HepG2 (cell line): ENCODE results near the gene TLCD5. TPM values are rescaled to one million over a fixed set of nuclear protein-coding genes. Genes with fewer than 3 reads are reported as not detected.

ENCODE experiments used
- ATF4 ChIP-seq, 2 experiments: fragments of 450-650 bp in 1 of 2; sonication (generic) in 1 of 2; formaldehyde crosslinking; IDR thresholded peaks; 2 replicates each; pipeline versions ENCODE4 v1.5.0 to v1.8.0; 2020 to 2022; ENCODE audit warnings: mild to moderate bottlenecking in 1 of 2, missing genetic modification reagents in 1 of 2
- CBX1 ChIP-seq: IDR thresholded peaks from one replicate; pipeline ENCODE4 v1.6.1; 2016; ENCODE audit warnings: antibody characterized with exemption, low read depth
- MLLT10 ChIP-seq: sonication (generic); formaldehyde crosslinking; IDR thresholded peaks from 2 replicates; pipeline ENCODE4 v1.4.0; 2020; ENCODE audit warnings: missing genetic modification reagents
- NAIF1 ChIP-seq: sonication (generic); formaldehyde crosslinking; IDR thresholded peaks from 2 replicates; pipeline ENCODE4 v1.5.0; 2020; ENCODE audit warnings: mild to moderate bottlenecking, missing genetic modification reagents, borderline replicate concordance
- NCOR1 ChIP-seq: fragments of 200-600 bp; sonication (generic); IDR thresholded peaks from 2 replicates; pipeline ENCODE4 v1.7.0; 2017; ENCODE audit warnings: antibody characterized with exemption, low read length, borderline replicate concordance
- NFKBIZ ChIP-seq: IDR thresholded peaks from 2 replicates; pipeline ENCODE4 v1.6.1; 2018; ENCODE audit warnings: missing genetic modification reagents, missing compliant biosample characterization
- PLRG1 ChIP-seq: fragments of 450-650 bp; conservative IDR thresholded peaks from 2 replicates; pipeline ENCODE4 v1.6.1; 2016
- SALL1 ChIP-seq: sonication (generic); formaldehyde crosslinking; IDR thresholded peaks from 2 replicates; pipeline ENCODE4 v1.8.0; 2022; ENCODE audit warnings: mild to moderate bottlenecking, missing genetic modification reagents
- SMARCE1 ChIP-seq: fragments of 450-650 bp; IDR thresholded peaks from 2 replicates; pipeline ENCODE4 v1.6.1; 2017; ENCODE audit warnings: borderline replicate concordance
- SNAPC2 ChIP-seq: sonication (generic); formaldehyde crosslinking; IDR thresholded peaks from 2 replicates; pipeline ENCODE4 v1.8.1; 2022; ENCODE audit warnings: mild to moderate bottlenecking, missing genetic modification reagents
- TCF12 ChIP-seq, 2 experiments: fragments of 450-650 bp in 1 of 2; sonication (generic) in 1 of 2; formaldehyde crosslinking in 1 of 2; IDR thresholded peaks; 2 replicates each; pipeline versions ENCODE4 v1.6.1 to v1.8.0; 2017 to 2022; ENCODE audit warnings: antibody characterized with exemption in 1 of 2, mild to moderate bottlenecking in 1 of 2, missing genetic modification reagents in 1 of 2, moderate library complexity in 1 of 2
- ZBTB20 ChIP-seq: sonication (generic); formaldehyde crosslinking; IDR thresholded peaks from 2 replicates; pipeline ENCODE4 v1.8.1; 2023; ENCODE audit warnings: missing genetic modification reagents, low read depth, mild to moderate bottlenecking, borderline replicate concordance
- ZMYM3 ChIP-seq: sonication (generic); formaldehyde crosslinking; IDR thresholded peaks from 2 replicates; pipeline ENCODE4 v1.5.1; 2020; ENCODE audit warnings: mild to moderate bottlenecking, missing genetic modification reagents
- ZNF232 ChIP-seq: sonication (generic); formaldehyde crosslinking; IDR thresholded peaks from 2 replicates; pipeline ENCODE4 v1.4.0; 2020; ENCODE audit warnings: missing genetic modification reagents, borderline replicate concordance
- ZNF275 ChIP-seq: sonication (generic); formaldehyde crosslinking; IDR thresholded peaks from 2 replicates; pipeline ENCODE4 v1.8.0; 2022; ENCODE audit warnings: missing genetic modification reagents, mild to moderate bottlenecking, inconsistent platforms, borderline replicate concordance
- ZNF333 ChIP-seq: sonication (generic); formaldehyde crosslinking; IDR thresholded peaks from 2 replicates; pipeline ENCODE4 v1.4.0; 2020; ENCODE audit warnings: mild to moderate bottlenecking, missing genetic modification reagents, borderline replicate concordance
- ZNF710 ChIP-seq: sonication (generic); formaldehyde crosslinking; IDR thresholded peaks from 2 replicates; pipeline ENCODE4 v1.5.0; 2020; ENCODE audit warnings: mild to moderate bottlenecking, missing genetic modification reagents, borderline replicate concordance
- ZNF780A ChIP-seq: sonication (generic); formaldehyde crosslinking; IDR thresholded peaks from 2 replicates; pipeline ENCODE4 v1.8.0; 2022; ENCODE audit warnings: mild to moderate bottlenecking, missing genetic modification reagents, moderate library complexity
- polyA plus RNA-seq, 8 experiments: library from polyadenylated mRNA; depleted of rRNA in 3 of 8; stranded (reverse) in 7 of 8; unstranded in 1 of 8; fragments of >200 nt; fragmentation: Illumina TruSeq in 4 of 8; extraction: Trizol in 4 of 8; gene quantifications; 2 replicates each; pipeline versions ENCODE4 v1.2.1 to v1.2.3, GENCODE V29; 2011 to 2016; ENCODE audit warnings: low read depth in 4 of 8, missing spikeins in 1 of 8, mixed read lengths in 1 of 8; ENCODE audit not compliant: insufficient read depth in 1 of 8
- total RNA-seq, 5 experiments: library from RNA; depleted of rRNA; stranded (reverse); fragments of >200 nt; fragmentation: Illumina TruSeq; extraction: Trizol; gene quantifications; 2 replicates each; pipeline ENCODE4 v1.2.3, GENCODE V29; 2016; ENCODE audit warnings: low read depth in 1 of 5
- TF ChIP-seq, protein P1 (sequence below): sonication (generic); formaldehyde crosslinking; IDR thresholded peaks from 2 replicates; pipeline ENCODE4 v1.8.1; 2023; ENCODE audit warnings: mild to moderate bottlenecking, missing genetic modification reagents

TLCD5 gene
- total and polyA plus RNA-seq, 2 of the 13 experiments (the other 11 are each of a cell fraction or from before 2014, with no cell fraction given) = 6.1 to 7.6 TPM

- TF ChIP-seq ZNF275 (CRISPR knock-in tag) = 0 out of 2 replicates have a peak, but pooled peaks have one; percentile 62
- no peak for TF ChIP-seq ZNF333
- TF ChIP-seq MLLT10 = no peak
- peak; percentile 94 for TF ChIP-seq CBX1
- TF ChIP-seq SMARCE1 = no peak
- TF ChIP-seq SNAPC2 = peak; percentile 74; the same call in 1 of the 2 replicates
- TF ChIP-seq ZNF710 (CRISPR knock-in tag) = peak; percentile 72; the same call in 1 of the 2 replicates
- TF ChIP-seq NAIF1 (CRISPR knock-in tag) = no peak
- no peak for TF ChIP-seq NFKBIZ (CRISPR knock-in tag)
- TF ChIP-seq PLRG1 = no peak
- TF ChIP-seq ATF4 (CRISPR knock-in tag; IDR thresholded peaks at IDR 0.05) = peak in 1 of 2 experiments; percentile 60; a peak in 1 of 4 replicates
- peak; percentile 57; the same call in 1 of the 2 replicates for TF ChIP-seq ZMYM3 (CRISPR knock-in tag)
- no peak; the same call in 1 of the 2 replicates for TF ChIP-seq ZNF232 (CRISPR knock-in tag)
- peak; percentile 74; the same call in 1 of the 2 replicates for TF ChIP-seq ZBTB20 (CRISPR knock-in tag)
- TF ChIP-seq, protein P1, sequence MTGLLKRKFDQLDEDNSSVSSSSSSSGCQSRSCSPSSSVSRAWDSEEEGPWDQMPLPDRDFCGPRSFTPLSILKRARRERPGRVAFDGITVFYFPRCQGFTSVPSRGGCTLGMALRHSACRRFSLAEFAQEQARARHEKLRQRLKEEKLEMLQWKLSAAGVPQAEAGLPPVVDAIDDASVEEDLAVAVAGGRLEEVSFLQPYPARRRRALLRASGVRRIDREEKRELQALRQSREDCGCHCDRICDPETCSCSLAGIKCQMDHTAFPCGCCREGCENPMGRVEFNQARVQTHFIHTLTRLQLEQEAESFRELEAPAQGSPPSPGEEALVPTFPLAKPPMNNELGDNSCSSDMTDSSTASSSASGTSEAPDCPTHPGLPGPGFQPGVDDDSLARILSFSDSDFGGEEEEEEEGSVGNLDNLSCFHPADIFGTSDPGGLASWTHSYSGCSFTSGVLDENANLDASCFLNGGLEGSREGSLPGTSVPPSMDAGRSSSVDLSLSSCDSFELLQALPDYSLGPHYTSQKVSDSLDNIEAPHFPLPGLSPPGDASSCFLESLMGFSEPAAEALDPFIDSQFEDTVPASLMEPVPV (CRISPR knock-in tag) = peak; percentile 84; the same call in 1 of the 2 replicates
- peak; percentile 84 for TF ChIP-seq ZNF780A (CRISPR knock-in tag)
- TF ChIP-seq SALL1 = peak; percentile 96
- no peak; the same call in 1 of the 2 replicates for TF ChIP-seq NCOR1
- no peak for TF ChIP-seq TCF12 (IDR thresholded peaks at IDR 0.05)
- peak; percentile 46; the same call in 1 of the 2 replicates for TF ChIP-seq TCF12 (CRISPR knock-in tag; IDR thresholded peaks at IDR 0.05)
These were observed 11.0 kb downstream of the TLCD5 start, which contains the start of gene ARHGEF12 (continued) for GRCh38 chr11:120335908-120336640.
